ENCODE measurements around the gene SHKBP1.

Gene SHKBP1

GRCh38 chr19:40533508-40533907 is 43.2 kb upstream of the SHKBP1 start:
- CTCF ChIA-PET, result interaction anchor here (0.7 to 13.3 kb wide), 11 partner anchors 10 to 107 kb away, joined by 3 to 259 read pairs (median 16); partner anchors contain the start of gene LTBP4
- H3K36me3 ChIP-seq (ENCODE audit: control insufficient read depth in 2 of 2, insufficient read depth in 1 of 2, low read length in 2 of 2), result peaks cover 0 to 3% of the 10 kb centered on the region in 2 experiments; a peak in 2 of 3 replicates
- H3K4me3 ChIP-seq (ENCODE audit: low read depth, low read length), result no peak overlapping the region
- H3K9me3 ChIP-seq (ENCODE audit: control insufficient read depth, insufficient read depth, low read depth, low read length), result no peaks in the 10 kb centered on the region
- no peak overlapping the region for H3K27ac ChIP-seq (ENCODE audit: extremely low read depth, low read depth, low read length)
- H3K4me1 ChIP-seq (ENCODE audit: control insufficient read depth, insufficient read depth, low read length), result peaks cover 17% of the 10 kb centered on the region
- POLR2A ChIA-PET, result interaction anchor here (1.0 kb wide), 1 partner anchor 65 kb away, joined by 3 read pairs; no protein-coding TSS in a partner anchor
- TF ChIP-seq ZNF747 (tag by site-specific recombination; IDR thresholded peaks at IDR 0.05) (0 out of 2 replicates have a peak, but pooled peaks have one; percentile 19), ZNF366 (tag by site-specific recombination; conservative IDR thresholded peaks at IDR 0.05) (peak; percentile 90), ZBTB7A (tag by site-specific recombination; IDR thresholded peaks at IDR 0.05; ENCODE audit: low read depth) (no peak), ZBTB21 (tag by site-specific recombination; IDR thresholded peaks at IDR 0.05) (no peak), ZNF521 (tag by site-specific recombination; IDR thresholded peaks at IDR 0.05) (peak; percentile 93; the same call in 1 of the 2 replicates), ZNF544 (tag by site-specific recombination; IDR thresholded peaks at IDR 0.05) (peak; percentile 58), SP2 (tag by site-specific recombination; IDR thresholded peaks at IDR 0.05) (no peak), HOXA7 (CRISPR knock-in tag; IDR thresholded peaks at IDR 0.05; ENCODE audit: borderline replicate concordance) (no peak), ZNF776 (tag by site-specific recombination; IDR thresholded peaks at IDR 0.05; ENCODE audit: borderline replicate concordance) (peak; percentile 52; the same call in 1 of the 2 replicates), ZNF530 (tag by site-specific recombination; IDR thresholded peaks at IDR 0.05; ENCODE audit: low read depth) (no peak), ZSCAN4 (tag by site-specific recombination; IDR thresholded peaks at IDR 0.05) (no peak), ZNF112 (tag by site-specific recombination; IDR thresholded peaks at IDR 0.05) (peak; percentile 37; the same call in 1 of the 2 replicates), ZSCAN30 (tag by site-specific recombination; IDR thresholded peaks at IDR 0.05) (no peak), ZNF629 (tag by site-specific recombination; IDR thresholded peaks at IDR 0.05) (no peak), INSM2 (tag by site-specific recombination; IDR thresholded peaks at IDR 0.05) (no peak), ZNF830 (tag by site-specific recombination; IDR thresholded peaks at IDR 0.05; ENCODE audit: low read depth) (no peak), ZNF558 (tag by site-specific recombination; IDR thresholded peaks at IDR 0.05) (no peak), OVOL3 (tag by site-specific recombination; IDR thresholded peaks at IDR 0.05) (no peak), ZNF302 (tag by site-specific recombination; IDR thresholded peaks at IDR 0.05; ENCODE audit: low read depth) (no peak), CTCF (tag by site-specific recombination; IDR thresholded peaks at IDR 0.05) (0 out of 2 replicates have a peak, but pooled peaks have one; percentile 6), ZNF37A (tag by site-specific recombination; IDR thresholded peaks at IDR 0.05) (no peak), ZNF677 (tag by site-specific recombination; IDR thresholded peaks at IDR 0.05) (no peak), ZNF223 (tag by site-specific recombination; IDR thresholded peaks at IDR 0.05) (no peak), ZNF626 (tag by site-specific recombination; IDR thresholded peaks at IDR 0.05) (no peak)
- TF ChIP-seq, protein P1, sequence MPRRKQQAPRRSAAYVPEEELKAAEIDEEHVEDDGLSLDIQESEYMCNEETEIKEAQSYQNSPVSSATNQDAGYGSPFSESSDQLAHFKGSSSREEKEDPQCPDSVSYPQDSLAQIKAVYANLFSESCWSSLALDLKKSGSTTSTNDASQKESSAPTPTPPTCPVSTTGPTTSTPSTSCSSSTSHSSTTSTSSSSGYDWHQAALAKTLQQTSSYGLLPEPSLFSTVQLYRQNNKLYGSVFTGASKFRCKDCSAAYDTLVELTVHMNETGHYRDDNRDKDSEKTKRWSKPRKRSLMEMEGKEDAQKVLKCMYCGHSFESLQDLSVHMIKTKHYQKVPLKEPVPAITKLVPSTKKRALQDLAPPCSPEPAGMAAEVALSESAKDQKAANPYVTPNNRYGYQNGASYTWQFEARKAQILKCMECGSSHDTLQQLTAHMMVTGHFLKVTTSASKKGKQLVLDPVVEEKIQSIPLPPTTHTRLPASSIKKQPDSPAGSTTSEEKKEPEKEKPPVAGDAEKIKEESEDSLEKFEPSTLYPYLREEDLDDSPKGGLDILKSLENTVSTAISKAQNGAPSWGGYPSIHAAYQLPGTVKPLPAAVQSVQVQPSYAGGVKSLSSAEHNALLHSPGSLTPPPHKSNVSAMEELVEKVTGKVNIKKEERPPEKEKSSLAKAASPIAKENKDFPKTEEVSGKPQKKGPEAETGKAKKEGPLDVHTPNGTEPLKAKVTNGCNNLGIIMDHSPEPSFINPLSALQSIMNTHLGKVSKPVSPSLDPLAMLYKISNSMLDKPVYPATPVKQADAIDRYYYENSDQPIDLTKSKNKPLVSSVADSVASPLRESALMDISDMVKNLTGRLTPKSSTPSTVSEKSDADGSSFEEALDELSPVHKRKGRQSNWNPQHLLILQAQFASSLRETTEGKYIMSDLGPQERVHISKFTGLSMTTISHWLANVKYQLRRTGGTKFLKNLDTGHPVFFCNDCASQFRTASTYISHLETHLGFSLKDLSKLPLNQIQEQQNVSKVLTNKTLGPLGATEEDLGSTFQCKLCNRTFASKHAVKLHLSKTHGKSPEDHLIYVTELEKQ (tag by site-specific recombination; IDR thresholded peaks at IDR 0.05; ENCODE audit: borderline replicate concordance), result no peak
- TF ChIP-seq, protein P2, sequence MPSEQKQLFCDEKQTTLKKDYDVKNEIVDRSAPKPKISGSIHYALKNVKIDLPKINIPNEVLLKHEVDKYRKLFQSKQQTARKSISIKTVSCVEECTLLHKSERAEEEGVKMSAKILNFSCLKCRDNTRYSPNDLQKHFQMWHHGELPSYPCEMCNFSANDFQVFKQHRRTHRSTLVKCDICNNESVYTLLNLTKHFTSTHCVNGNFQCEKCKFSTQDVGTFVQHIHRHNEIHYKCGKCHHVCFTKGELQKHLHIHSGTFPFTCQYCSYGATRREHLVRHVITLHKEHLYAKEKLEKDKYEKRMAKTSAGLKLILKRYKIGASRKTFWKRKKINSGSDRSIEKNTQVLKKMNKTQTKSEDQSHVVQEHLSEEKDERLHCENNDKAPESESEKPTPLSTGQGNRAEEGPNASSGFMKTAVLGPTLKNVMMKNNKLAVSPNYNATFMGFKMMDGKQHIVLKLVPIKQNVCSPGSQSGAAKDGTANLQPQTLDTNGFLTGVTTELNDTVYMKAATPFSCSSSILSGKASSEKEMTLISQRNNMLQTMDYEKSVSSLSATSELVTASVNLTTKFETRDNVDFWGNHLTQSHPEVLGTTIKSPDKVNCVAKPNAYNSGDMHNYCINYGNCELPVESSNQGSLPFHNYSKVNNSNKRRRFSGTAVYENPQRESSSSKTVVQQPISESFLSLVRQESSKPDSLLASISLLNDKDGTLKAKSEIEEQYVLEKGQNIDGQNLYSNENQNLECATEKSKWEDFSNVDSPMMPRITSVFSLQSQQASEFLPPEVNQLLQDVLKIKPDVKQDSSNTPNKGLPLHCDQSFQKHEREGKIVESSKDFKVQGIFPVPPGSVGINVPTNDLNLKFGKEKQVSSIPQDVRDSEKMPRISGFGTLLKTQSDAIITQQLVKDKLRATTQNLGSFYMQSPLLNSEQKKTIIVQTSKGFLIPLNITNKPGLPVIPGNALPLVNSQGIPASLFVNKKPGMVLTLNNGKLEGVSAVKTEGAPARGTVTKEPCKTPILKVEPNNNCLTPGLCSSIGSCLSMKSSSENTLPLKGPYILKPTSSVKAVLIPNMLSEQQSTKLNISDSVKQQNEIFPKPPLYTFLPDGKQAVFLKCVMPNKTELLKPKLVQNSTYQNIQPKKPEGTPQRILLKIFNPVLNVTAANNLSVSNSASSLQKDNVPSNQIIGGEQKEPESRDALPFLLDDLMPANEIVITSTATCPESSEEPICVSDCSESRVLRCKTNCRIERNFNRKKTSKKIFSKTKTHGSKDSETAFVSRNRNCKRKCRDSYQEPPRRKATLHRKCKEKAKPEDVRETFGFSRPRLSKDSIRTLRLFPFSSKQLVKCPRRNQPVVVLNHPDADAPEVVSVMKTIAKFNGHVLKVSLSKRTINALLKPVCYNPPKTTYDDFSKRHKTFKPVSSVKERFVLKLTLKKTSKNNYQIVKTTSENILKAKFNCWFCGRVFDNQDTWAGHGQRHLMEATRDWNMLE (tag by site-specific recombination; conservative IDR thresholded peaks at IDR 0.05; ENCODE audit: low read depth), result no peak
